Upper lobe of left lung (tissue), 6 donors: ENCODE measurements around the gene ZNF775. TPM values are rescaled to one million over a fixed set of nuclear protein-coding genes. Genes with fewer than 3 reads are reported as not detected.

Experiments
- ATAC-seq, 2 donors: fragments of 200-7000 bp; cut with Tn5 transposase; one replicate each; pipeline ENCODE4 v1.9.1; 2022; ENCODE audit warnings: mild to moderate bottlenecking in 2 of 2, moderate library complexity in 2 of 2; ENCODE audit not compliant: low FRiP score in 2 of 2
- DNase-seq, 2 donors: peaks; one replicate each; pipeline ENCODE4 v3.0.0-alpha.2; 2019 to 2020
- H3K27ac ChIP-seq, 4 donors: fragments of 200-600 bp; sonication (generic); one replicate each; pipeline ENCODE4 v1.5.1; 2016 to 2019
- H3K27me3 ChIP-seq, 4 donors: fragments of 200-600 bp; sonication (generic); one replicate each; pipeline ENCODE4 v1.5.1; 2017 to 2019
- H3K36me3 ChIP-seq, 4 donors: fragments of 200-600 bp; sonication (generic); one replicate each; pipeline ENCODE4 v1.5.1; 2016 to 2019
- H3K4me1 ChIP-seq, 4 donors: fragments of 200-600 bp; sonication (generic); one replicate each; pipeline ENCODE4 v1.5.1; 2018 to 2019
- H3K4me3 ChIP-seq, 4 donors: fragments of 200-600 bp; sonication (generic); one replicate each; pipeline ENCODE4 v1.5.1; 2017 to 2019; ENCODE audit warnings: mild to moderate bottlenecking in 2 of 4, moderate library complexity in 1 of 4
- H3K9me3 ChIP-seq, 4 donors: fragments of 200-600 bp; sonication (generic); one replicate each; pipeline ENCODE4 v1.5.1; 2018 to 2019
- CTCF ChIP-seq, 6 experiments: fragments of 450-650 bp in 4 of 6; fragments of 200-600 bp in 2 of 6; sonication (generic) in 2 of 6; IDR thresholded peaks; one replicate each; pipeline ENCODE4 v1.5.1; 2016 to 2019; ENCODE audit warnings: antibody characterized with exemption in 6 of 6
- EP300 ChIP-seq, 4 donors: sonication (generic); formaldehyde crosslinking; IDR thresholded peaks; one replicate each; pipeline ENCODE4 v1.5.1; 2017; ENCODE audit warnings: antibody characterized with exemption in 4 of 4, control low read depth in 2 of 4
- POLR2A ChIP-seq, 4 donors: fragments of 450-650 bp; IDR thresholded peaks; one replicate each; pipeline ENCODE4 v1.5.1; 2016 to 2017; ENCODE audit warnings: antibody characterized with exemption in 4 of 4, mild to moderate bottlenecking in 2 of 4
- POLR2AphosphoS5 ChIP-seq, 2 donors: sonication (generic); formaldehyde crosslinking; IDR thresholded peaks; one replicate each; pipeline ENCODE4 v1.5.1; 2017; ENCODE audit warnings: antibody characterized with exemption in 2 of 2
- WGBS, 2 donors: methylation state at CpG; one replicate each; pipeline ENCODE4 v1.1.5; 2017 to 2018; 5-methylcytosine and 5-hydroxymethylcytosine counted together
- total RNA-seq, 6 donors: library from RNA; depleted of rRNA in 4 of 6; stranded (reverse); fragments of >200 nt in 4 of 6; gene quantifications; one replicate each; pipeline versions ENCODE4 v1.1.0 to v1.2.1, GENCODE V29; 2016 to 2021
- donor health status: DM: no; HTN: no; CAD: no; lungs with moderate emphysema.
- donor health status: DM: no; HTN: yes; CAD: no; lungs with severe emphysema.

ZNF775 gene
- total RNA-seq, 6 donors from 2014 or later: 3.0 to 6.5 (median 5.5) TPM

DNA sequence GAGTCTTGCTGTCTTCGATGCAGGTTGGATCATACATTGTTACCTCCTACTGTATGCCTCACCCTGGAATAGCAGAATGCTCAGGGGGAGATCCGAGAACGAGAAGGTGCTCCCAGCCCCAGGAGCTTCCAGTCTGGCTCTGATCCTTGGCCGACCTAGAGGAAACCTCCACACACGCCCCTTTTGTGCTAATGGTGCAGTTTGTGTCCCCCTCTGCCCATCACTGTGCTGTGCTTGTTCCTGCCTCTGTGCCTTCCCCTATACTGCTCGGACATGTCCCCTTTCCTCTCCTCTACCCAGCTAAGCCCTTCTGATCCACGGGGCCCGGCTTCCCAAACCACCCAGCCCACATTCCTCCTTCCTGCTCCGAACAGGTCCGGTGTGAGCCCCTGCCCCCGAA is 32.5 kb downstream of the ZNF775 start:
- Histone ChIP-seq H3K27me3 (no peaks in the 10 kb centered on the region), H3K36me3 (peaks cover 0 to 17% (median 6%) of the 10 kb centered on the region in 4 donors), H3K9me3 (no peaks in the 10 kb centered on the region), H3K4me1 (peaks cover 3 to 8% (median 6%) of the 10 kb centered on the region in 4 donors), H3K27ac (no peak overlapping the region), H3K4me3 (no peak overlapping the region)
- no peak for ATAC-seq
- TF ChIP-seq EP300 (IDR thresholded peaks at IDR 0.05): no peak
- DNase-seq: no peak
- WGBS, 2 donors: 79 to 93% methylated on average over 9 to 11 of the region's 11 CpGs

DNA sequence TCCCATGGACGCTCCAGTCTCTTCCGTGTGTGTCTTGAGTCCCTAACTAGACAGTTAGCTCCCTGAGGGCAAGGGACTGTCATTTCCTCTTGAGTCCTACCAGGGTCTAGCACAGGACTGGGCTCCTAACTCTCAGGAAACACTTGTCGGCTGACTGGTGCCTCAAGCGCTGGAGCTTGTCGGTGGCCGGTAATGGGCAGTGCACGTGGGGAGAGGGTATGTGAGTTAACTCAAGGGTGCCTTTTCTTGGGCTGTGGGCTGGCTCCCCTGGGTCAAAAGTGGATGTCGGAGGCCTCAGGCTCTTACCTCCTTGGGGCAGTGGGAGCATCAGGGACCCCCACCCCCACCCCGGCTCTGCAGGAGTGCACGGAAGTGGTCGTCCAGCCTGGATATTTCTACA is 32.9 kb downstream of the ZNF775 start:
- H3K9me3 ChIP-seq: no peaks in the 10 kb centered on the region
- no peak for TF ChIP-seq CTCF (IDR thresholded peaks at IDR 0.05)
- TF ChIP-seq POLR2AphosphoS5 (IDR thresholded peaks at IDR 0.05): no peak
- TF ChIP-seq POLR2A (IDR thresholded peaks at IDR 0.05): no peak
- TF ChIP-seq EP300 (IDR thresholded peaks at IDR 0.05): no peak
- H3K36me3 ChIP-seq: peaks cover 0 to 17% (median 6%) of the 10 kb centered on the region in 4 donors
- 93 to 96% methylated on average over 9 to 11 of the region's 11 CpGs for WGBS, 2 donors
- ATAC-seq: no peak
- DNase-seq: peak in 1 of 2 donors; percentile 18
- H3K4me1 ChIP-seq: peaks cover 0 to 4% (median 2%) of the 10 kb centered on the region in 4 donors
- H3K27ac ChIP-seq: no peak overlapping the region
- H3K27me3 ChIP-seq: no peaks in the 10 kb centered on the region
- H3K4me3 ChIP-seq: no peak overlapping the region

DNA sequence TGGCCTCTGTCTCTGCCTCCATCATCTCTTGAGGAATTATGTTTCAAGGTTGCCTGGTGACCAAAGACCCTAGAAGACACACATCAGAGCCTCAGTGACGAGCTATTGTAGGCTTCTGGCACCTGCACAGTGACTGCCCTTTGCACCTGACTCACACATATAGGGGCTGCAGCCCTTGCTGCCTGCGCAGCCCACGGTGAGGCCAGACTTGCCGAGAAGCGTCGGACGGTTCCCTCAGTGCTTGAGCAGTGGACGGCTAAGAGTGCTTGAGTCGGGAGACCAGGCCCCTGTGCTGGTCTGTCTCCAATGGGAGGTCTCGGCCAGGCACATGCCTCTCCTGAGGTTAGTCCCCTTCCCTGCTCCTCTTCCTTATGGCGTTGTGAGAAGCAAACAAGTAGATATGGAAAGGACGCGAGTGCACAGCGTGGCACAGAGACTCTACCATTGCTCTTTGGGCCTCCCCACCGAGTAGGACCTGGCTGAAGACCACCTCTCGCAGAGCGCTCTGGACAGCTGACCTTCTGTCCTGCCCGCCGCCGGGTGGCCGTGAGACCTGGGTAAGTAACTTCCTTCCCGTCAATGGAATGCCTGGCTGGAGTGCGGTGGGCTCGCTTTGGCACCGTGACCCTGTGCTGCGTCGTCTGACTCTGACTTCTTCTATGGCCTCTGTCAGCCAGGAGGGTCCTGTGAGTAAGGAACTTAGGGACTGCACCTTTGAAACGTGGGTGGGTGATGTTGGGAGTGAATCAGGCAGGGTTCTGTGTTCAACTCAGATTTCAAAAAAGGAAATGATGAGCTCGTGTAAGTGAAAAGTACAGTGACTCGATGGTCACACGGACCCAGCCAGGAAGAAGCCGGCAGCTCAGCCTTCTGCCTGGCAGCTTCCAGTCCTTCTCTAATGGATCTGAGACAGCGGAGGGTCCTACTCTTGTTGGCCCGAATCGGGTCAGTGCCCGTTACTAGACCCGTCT is 33.7 kb downstream of the ZNF775 start:
- TF ChIP-seq EP300 (IDR thresholded peaks at IDR 0.05) (no peak), POLR2A (IDR thresholded peaks at IDR 0.05) (no peak), POLR2AphosphoS5 (IDR thresholded peaks at IDR 0.05) (no peak), CTCF (IDR thresholded peaks at IDR 0.05) (no peak)
- no peak for ATAC-seq
- 83 to 92% methylated on average over 30 to 37 of the region's 37 CpGs for WGBS, 2 donors
- no peaks in the 10 kb centered on the region for H3K4me1 ChIP-seq
- peak in 1 of 2 donors; percentile 65 for DNase-seq
- peaks cover 0 to 17% (median 5%) of the 10 kb centered on the region in 4 donors for H3K36me3 ChIP-seq
- H3K27me3 ChIP-seq: no peaks in the 10 kb centered on the region
- no peak overlapping the region for H3K4me3 ChIP-seq
- no peak overlapping the region for H3K27ac ChIP-seq
- no peaks in the 10 kb centered on the region for H3K9me3 ChIP-seq

GRCh38 chr7:150413640-150414081 is 34.5 kb downstream of the ZNF775 start:
- Histone ChIP-seq H3K27ac (no peak overlapping the region), H3K36me3 (peaks cover 0 to 12% (median 3%) of the 10 kb centered on the region in 4 donors), H3K4me3 (no peak overlapping the region), H3K27me3 (no peaks in the 10 kb centered on the region), H3K9me3 (no peaks in the 10 kb centered on the region), H3K4me1 (no peaks in the 10 kb centered on the region)
- DNase-seq (peak in 1 of 2 donors; percentile 20), ATAC-seq (no peak)
- TF ChIP-seq EP300 (IDR thresholded peaks at IDR 0.05): no peak
- no peak for TF ChIP-seq CTCF (IDR thresholded peaks at IDR 0.05)
- TF ChIP-seq POLR2A (IDR thresholded peaks at IDR 0.05): no peak
- no peak for TF ChIP-seq POLR2AphosphoS5 (IDR thresholded peaks at IDR 0.05)
- 91 to 92% methylated on average over 10 to 11 of the region's 11 CpGs for WGBS, 2 donors
